DOHH2 (cell line): ENCODE measurements around the gene SH3RF3.

Experiments
- H3F3A ChIP-seq: fragments of 200-600 bp; sonication (generic), shearing (Covaris generic); 2 replicates; pipeline ENCODE4 v1.6.0; 2016; ENCODE audit warnings: antibody characterized with exemption, mild to moderate bottlenecking; ENCODE audit not compliant: control insufficient read depth, insufficient read depth
- H3K27ac ChIP-seq: fragments of 200-600 bp; sonication (generic); 2 replicates; pipeline ENCODE4 v1.5.1; 2014; ENCODE audit warnings: low read depth, mild to moderate bottlenecking, low read length, moderate library complexity
- H3K27me3 ChIP-seq: fragments of 200-600 bp; sonication (generic); 2 replicates; pipeline ENCODE4 v1.6.1; 2014; ENCODE audit warnings: mild to moderate bottlenecking, low read length, mixed read lengths; ENCODE audit not compliant: control insufficient read depth
- H3K36me3 ChIP-seq: fragments of 200-600 bp; sonication (generic); 2 replicates; pipeline ENCODE4 v1.6.1; 2014; ENCODE audit warnings: mild to moderate bottlenecking, low read length, moderate library complexity, mixed read lengths; ENCODE audit not compliant: control insufficient read depth
- H3K4me1 ChIP-seq: fragments of 200-600 bp; sonication (generic); 2 replicates; pipeline ENCODE4 v1.6.1; 2014; ENCODE audit warnings: mild to moderate bottlenecking, low read length, mixed read lengths; ENCODE audit not compliant: control insufficient read depth
- H3K4me2 ChIP-seq: fragments of 200-600 bp; sonication (generic); 2 replicates; pipeline ENCODE4 v1.6.0; 2014; ENCODE audit warnings: mild to moderate bottlenecking, low read length, moderate library complexity
- H3K4me3 ChIP-seq: fragments of 200-600 bp; sonication (generic); 2 replicates; pipeline ENCODE4 v1.5.1; 2014; ENCODE audit warnings: mild to moderate bottlenecking, low read length, mixed read lengths
- H3K79me2 ChIP-seq: fragments of 200-600 bp; sonication (generic); 2 replicates; pipeline ENCODE4 v1.6.1; 2014; ENCODE audit warnings: mild to moderate bottlenecking, low read length, mixed read lengths; ENCODE audit not compliant: control insufficient read depth
- H3K9me2 ChIP-seq: fragments of 200-600 bp; sonication (generic); replicated peaks from 2 replicates; pipeline ENCODE4 v1.6.1; 2014; ENCODE audit warnings: mild to moderate bottlenecking, low read length, mixed read lengths; ENCODE audit not compliant: control insufficient read depth
- H3K9me3 ChIP-seq: fragments of 200-600 bp; sonication (generic); 2 replicates; pipeline ENCODE4 v1.6.1; 2014; ENCODE audit warnings: antibody characterized with exemption, low read length, mixed read lengths; ENCODE audit not compliant: control insufficient read depth, insufficient read depth
- H4K20me1 ChIP-seq: fragments of 200-600 bp; sonication (generic); 2 replicates; pipeline ENCODE4 v1.6.0; 2014; ENCODE audit warnings: low read depth, mild to moderate bottlenecking, antibody characterized with exemption, low read length, moderate library complexity; ENCODE audit not compliant: control insufficient read depth, insufficient read depth
- EZH2phosphoT487 ChIP-seq: fragments of 200-600 bp; sonication (generic); IDR thresholded peaks from 2 replicates; pipeline ENCODE4 v1.6.1; 2017; ENCODE audit warnings: borderline replicate concordance, mild to moderate bottlenecking, antibody characterized with exemption, low read length, moderate library complexity, mixed read lengths
- TF ChIP-seq, protein P1 (sequence below): fragments of 200-600 bp; sonication (generic); IDR thresholded peaks from one replicate; pipeline ENCODE4 v1.5.1; 2014; ENCODE audit warnings: antibody characterized with exemption, mild to moderate bottlenecking, low read depth, low read length; ENCODE audit not compliant: poor library complexity, severe bottlenecking

SH3RF3 gene

DNA sequence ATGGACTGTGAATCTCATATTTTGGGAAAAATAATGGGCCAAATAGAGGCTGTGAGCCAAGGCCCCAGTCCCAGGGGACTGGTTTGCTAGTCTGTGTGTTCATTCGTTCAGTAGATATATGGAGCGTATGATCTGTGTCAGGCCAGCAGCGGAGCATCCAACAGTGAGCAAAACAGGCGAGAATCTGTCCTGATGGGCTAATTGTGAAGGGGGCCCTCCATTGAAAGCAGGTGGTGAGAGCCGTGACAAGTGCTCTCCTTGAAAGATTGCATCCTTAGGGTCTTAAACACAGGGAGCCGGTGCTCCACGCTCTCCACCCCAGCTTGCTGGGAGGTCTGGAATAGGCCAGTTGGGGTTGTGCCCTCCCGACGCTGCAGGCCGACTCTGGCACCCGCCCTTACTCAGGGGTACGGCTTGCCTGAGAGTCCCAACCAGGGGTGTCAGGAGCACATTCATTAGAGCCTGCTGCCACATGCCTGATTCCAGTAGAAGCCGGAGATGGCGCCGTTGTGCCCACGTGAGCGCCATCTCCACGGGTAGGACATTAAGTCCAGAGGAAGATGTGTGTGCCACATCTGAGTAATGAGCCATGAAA is 213.3 kb downstream of the SH3RF3 start:
- no peaks in the 10 kb centered on the region for H3K4me1 ChIP-seq
- H3K9me3 ChIP-seq, result no peaks in the 10 kb centered on the region
- H3K79me2 ChIP-seq, result no peaks in the 10 kb centered on the region
- no peaks in the 10 kb centered on the region for H3F3A ChIP-seq
- no peaks in the 10 kb centered on the region for H4K20me1 ChIP-seq
- no peak overlapping the region for H3K4me2 ChIP-seq
- TF ChIP-seq, protein P1, sequence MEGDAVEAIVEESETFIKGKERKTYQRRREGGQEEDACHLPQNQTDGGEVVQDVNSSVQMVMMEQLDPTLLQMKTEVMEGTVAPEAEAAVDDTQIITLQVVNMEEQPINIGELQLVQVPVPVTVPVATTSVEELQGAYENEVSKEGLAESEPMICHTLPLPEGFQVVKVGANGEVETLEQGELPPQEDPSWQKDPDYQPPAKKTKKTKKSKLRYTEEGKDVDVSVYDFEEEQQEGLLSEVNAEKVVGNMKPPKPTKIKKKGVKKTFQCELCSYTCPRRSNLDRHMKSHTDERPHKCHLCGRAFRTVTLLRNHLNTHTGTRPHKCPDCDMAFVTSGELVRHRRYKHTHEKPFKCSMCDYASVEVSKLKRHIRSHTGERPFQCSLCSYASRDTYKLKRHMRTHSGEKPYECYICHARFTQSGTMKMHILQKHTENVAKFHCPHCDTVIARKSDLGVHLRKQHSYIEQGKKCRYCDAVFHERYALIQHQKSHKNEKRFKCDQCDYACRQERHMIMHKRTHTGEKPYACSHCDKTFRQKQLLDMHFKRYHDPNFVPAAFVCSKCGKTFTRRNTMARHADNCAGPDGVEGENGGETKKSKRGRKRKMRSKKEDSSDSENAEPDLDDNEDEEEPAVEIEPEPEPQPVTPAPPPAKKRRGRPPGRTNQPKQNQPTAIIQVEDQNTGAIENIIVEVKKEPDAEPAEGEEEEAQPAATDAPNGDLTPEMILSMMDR, result no peak
- TF ChIP-seq EZH2phosphoT487, result no peak
- H3K27me3 ChIP-seq, result no peaks in the 10 kb centered on the region
- no peaks in the 10 kb centered on the region for H3K9me2 ChIP-seq
- H3K36me3 ChIP-seq, result no peaks in the 10 kb centered on the region
- H3K27ac ChIP-seq, result no peak overlapping the region
- H3K4me3 ChIP-seq, result no peak overlapping the region

DNA sequence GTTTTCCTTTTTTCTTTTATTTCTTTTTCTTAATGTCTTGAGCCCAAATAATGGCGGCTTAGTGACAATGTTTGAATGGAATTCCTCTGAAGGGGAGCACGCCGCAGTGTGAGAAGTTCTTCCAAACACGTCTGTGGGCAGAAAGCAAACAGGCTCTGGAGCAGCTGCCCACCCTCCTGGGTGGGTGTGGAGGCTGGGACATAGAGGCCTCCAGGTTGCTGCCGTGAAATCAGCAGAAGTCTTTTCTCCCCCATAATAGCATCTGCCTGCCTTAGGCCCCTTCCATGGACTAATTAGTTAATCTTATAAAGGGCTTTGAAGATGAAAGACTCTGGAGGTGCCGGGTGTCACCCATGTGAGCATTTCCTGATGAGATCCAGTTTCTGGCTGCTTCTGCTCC is 213.9 kb downstream of the SH3RF3 start:
- H4K20me1 ChIP-seq, result no peaks in the 10 kb centered on the region
- no peaks in the 10 kb centered on the region for H3F3A ChIP-seq
- H3K9me2 ChIP-seq, result no peaks in the 10 kb centered on the region
- H3K79me2 ChIP-seq, result no peaks in the 10 kb centered on the region
- no peak for TF ChIP-seq EZH2phosphoT487
- TF ChIP-seq, protein P1, result no peak
- no peak overlapping the region for H3K27ac ChIP-seq
- H3K36me3 ChIP-seq, result no peaks in the 10 kb centered on the region
- no peak overlapping the region for H3K4me3 ChIP-seq
- no peaks in the 10 kb centered on the region for H3K27me3 ChIP-seq
- no peaks in the 10 kb centered on the region for H3K9me3 ChIP-seq
- no peaks in the 10 kb centered on the region for H3K4me1 ChIP-seq
- H3K4me2 ChIP-seq, result no peak overlapping the region

GRCh38 chr2:109343460-109343859 is 214.5 kb downstream of the SH3RF3 start:
- Histone ChIP-seq H3K9me3 (no peaks in the 10 kb centered on the region), H3K4me2 (no peak overlapping the region), H3K4me3 (no peak overlapping the region), H3K9me2 (no peaks in the 10 kb centered on the region), H3K4me1 (no peaks in the 10 kb centered on the region), H4K20me1 (no peaks in the 10 kb centered on the region), H3K27me3 (no peaks in the 10 kb centered on the region), H3K27ac (no peak overlapping the region), H3K79me2 (no peaks in the 10 kb centered on the region), H3F3A (no peaks in the 10 kb centered on the region), H3K36me3 (no peaks in the 10 kb centered on the region)
- TF ChIP-seq, protein P1, result no peak
- no peak for TF ChIP-seq EZH2phosphoT487
